Small intestine (tissue), 7 donors: Measurements from ENCODE around the gene MSN. TPM values are rescaled to one million over a fixed set of nuclear protein-coding genes. Genes with fewer than 3 reads are reported as not detected.

Source experiments
- DNase-seq, 2 donors: peaks; one replicate each; pipeline versions ENCODE4 v3.0.0 to v3.0.0-alpha.2; 2013
- FAIRE-seq: peaks from 2 replicates; lab custom pipeline; 2012; peaks lifted over from hg19 to GRCh38; lab: Jason Lieb, UNC
- H3K27ac ChIP-seq, 3 donors: one replicate each; pipeline ENCODE4 v1.5.1; 2013; ENCODE audit warnings: low read length in 2 of 3, mild to moderate bottlenecking in 2 of 3, control low read depth in 1 of 3, inconsistent platforms in 1 of 3, low read depth in 1 of 3, moderate library complexity in 1 of 3
- H3K27me3 ChIP-seq, 3 donors: one replicate each; pipeline ENCODE4 v1.6.1; 2013; ENCODE audit warnings: low read length in 3 of 3, inconsistent platforms in 1 of 3; ENCODE audit not compliant: control insufficient read depth in 3 of 3, insufficient read depth in 3 of 3
- H3K36me3 ChIP-seq, 3 donors: one replicate each; pipeline ENCODE4 v1.6.1; 2013; ENCODE audit warnings: low read length in 3 of 3, inconsistent platforms in 1 of 3, low read depth in 1 of 3, mild to moderate bottlenecking in 1 of 3, moderate library complexity in 1 of 3; ENCODE audit not compliant: control insufficient read depth in 3 of 3, insufficient read depth in 2 of 3
- H3K4me1 ChIP-seq, 3 donors: one replicate each; pipeline ENCODE4 v1.6.1; 2013; ENCODE audit warnings: low read length in 2 of 3, inconsistent platforms in 1 of 3, low read depth in 1 of 3, mild to moderate bottlenecking in 1 of 3, moderate library complexity in 1 of 3; ENCODE audit not compliant: control insufficient read depth in 3 of 3, insufficient read depth in 2 of 3
- H3K4me3 ChIP-seq, 3 donors: one replicate each; pipeline ENCODE4 v1.5.1; 2013; ENCODE audit warnings: low read length in 3 of 3, control low read depth in 1 of 3, inconsistent platforms in 1 of 3, low read depth in 1 of 3, mild to moderate bottlenecking in 1 of 3, moderate library complexity in 1 of 3
- H3K9me3 ChIP-seq, 2 donors: one replicate each; pipeline ENCODE4 v1.6.1; 2013; ENCODE audit warnings: low read depth in 1 of 2, low read length in 1 of 2; ENCODE audit not compliant: control insufficient read depth in 2 of 2, insufficient read depth in 1 of 2
- WGBS, 3 donors: extraction: QIAGEN DNeasy Blood & Tissue Kit; methylation state at CpG; one replicate each; pipeline ENCODE4 v1.1.7; 2013; 5-methylcytosine and 5-hydroxymethylcytosine counted together
- polyA plus RNA-seq, 4 donors: library from polyadenylated mRNA; stranded (reverse) in 3 of 4; unstranded in 1 of 4; fragments of 200-250 nt in 3 of 4; fragments of 120-200 nt in 1 of 4; gene quantifications; one replicate each; pipeline versions ENCODE4 v1.2.1 to v1.2.3, GENCODE V29; 2013
- donor health status: healthy with polysubstance abuse.
- donor health status: control.
- donor health status: control.
- donor health status: Bipolar disorder and iron deficiency.
- donor health status: healthy.

The MSN gene
- polyA plus RNA-seq, 4 donors = 13.6 to 63.4 (median 43.4) TPM

GRCh38 chrX:65740909-65741308 is 73.5 kb downstream of the MSN start:
- no peak overlapping the region for H3K27ac ChIP-seq
- DNase-seq (no peak), FAIRE-seq (no peak)
- H3K4me1 ChIP-seq = no peaks in the 10 kb centered on the region
- peaks cover 0 to 6% (median 0%) of the 10 kb centered on the region in 3 donors for H3K36me3 ChIP-seq
- H3K4me3 ChIP-seq = no peak overlapping the region
- no peaks in the 10 kb centered on the region for H3K9me3 ChIP-seq
- no peaks in the 10 kb centered on the region for H3K27me3 ChIP-seq

- Histone ChIP-seq H3K27me3 (no peaks in the 10 kb centered on the region), H3K9me3 (no peaks in the 10 kb centered on the region), H3K4me1 (no peaks in the 10 kb centered on the region), H3K27ac (no peak overlapping the region), H3K4me3 (no peak overlapping the region), H3K36me3 (peaks cover 0 to 3% (median 0%) of the 10 kb centered on the region in 3 donors)
- DNase-seq (no peak), FAIRE-seq (no peak)
- 66 to 86% (median 68%) methylated on average over 2 of the region's 2 CpGs for WGBS, 3 donors
Observed at GRCh38 chrX:65741823-65742222, 74.4 kb downstream of the MSN start.

- FAIRE-seq (no peak), DNase-seq (no peak)
- Histone ChIP-seq H3K36me3 (peaks cover 0 to 2% (median 0%) of the 10 kb centered on the region in 3 donors), H3K4me1 (no peaks in the 10 kb centered on the region), H3K27me3 (no peaks in the 10 kb centered on the region), H3K9me3 (no peaks in the 10 kb centered on the region), H3K27ac (no peak overlapping the region), H3K4me3 (no peak overlapping the region)
- 64 to 84% (median 79%) methylated on average over 1 of the region's 1 CpG for WGBS, 3 donors
Observed at GRCh38 chrX:65744965-65745364, 77.5 kb downstream of the MSN start.

GRCh38 chrX:65745427-65745826 is 78.0 kb downstream of the MSN start:
- FAIRE-seq = no peak
- Histone ChIP-seq H3K36me3 (peaks cover 0 to 2% (median 0%) of the 10 kb centered on the region in 3 donors), H3K4me1 (no peaks in the 10 kb centered on the region), H3K9me3 (no peaks in the 10 kb centered on the region), H3K27me3 (no peaks in the 10 kb centered on the region), H3K4me3 (no peak overlapping the region), H3K27ac (no peak overlapping the region)
- DNase-seq = no peak
- WGBS, 3 donors = 49 to 53% (median 51%) methylated on average over 6 of the region's 6 CpGs

- WGBS, 3 donors = 13 to 46% (median 38%) methylated on average over 5 of the region's 5 CpGs
Observed at GRCh38 chrX:65745992-65746391, 78.5 kb downstream of the MSN start.

GRCh38 chrX:65750674-65751469 is 83.4 kb downstream of the MSN start:
- Histone ChIP-seq H3K27ac (no peak overlapping the region), H3K9me3 (no peaks in the 10 kb centered on the region), H3K27me3 (no peaks in the 10 kb centered on the region), H3K4me3 (no peak overlapping the region), H3K36me3 (no peaks in the 10 kb centered on the region), H3K4me1 (no peaks in the 10 kb centered on the region)
- DNase-seq (peak in 1 of 2 donors; percentile 38), FAIRE-seq (no peak)
- 74 to 76% (median 74%) methylated on average over 6 of the region's 6 CpGs for WGBS, 3 donors

More at GRCh38 chrX:65745992-65746391, 78.5 kb downstream of the MSN start:
- Histone ChIP-seq H3K4me1 (no peaks in the 10 kb centered on the region), H3K27ac (no peak overlapping the region), H3K27me3 (no peaks in the 10 kb centered on the region), H3K4me3 (no peak overlapping the region), H3K9me3 (no peaks in the 10 kb centered on the region), H3K36me3 (peaks cover 0 to 2% (median 0%) of the 10 kb centered on the region in 3 donors)
- no peak for FAIRE-seq
- peak in 1 of 2 donors; percentile 13 for DNase-seq

- Histone ChIP-seq H3K4me1 (no peaks in the 10 kb centered on the region), H3K27me3 (no peaks in the 10 kb centered on the region), H3K27ac (no peak overlapping the region), H3K4me3 (no peak overlapping the region), H3K36me3 (no peaks in the 10 kb centered on the region), H3K9me3 (no peaks in the 10 kb centered on the region)
- WGBS, 3 donors = 75 to 84% (median 78%) methylated on average over 2 of the region's 2 CpGs
- no peak for FAIRE-seq
- DNase-seq = no peak
Observed at GRCh38 chrX:65751519-65751918, 84.1 kb downstream of the MSN start.

GRCh38 chrX:65752294-65752693 is 84.8 kb downstream of the MSN start:
- DNase-seq (no peak), FAIRE-seq (no peak)
- H3K36me3 ChIP-seq = no peaks in the 10 kb centered on the region
- 51 to 64% (median 55%) methylated on average over 3 of the region's 3 CpGs for WGBS, 3 donors
- no peak overlapping the region for H3K27ac ChIP-seq
- no peaks in the 10 kb centered on the region for H3K27me3 ChIP-seq
- H3K4me3 ChIP-seq = no peak overlapping the region
- no peaks in the 10 kb centered on the region for H3K9me3 ChIP-seq
- H3K4me1 ChIP-seq = no peaks in the 10 kb centered on the region
